ENCODE measurements around the gene RGP1.

RGP1 gene

DNA sequence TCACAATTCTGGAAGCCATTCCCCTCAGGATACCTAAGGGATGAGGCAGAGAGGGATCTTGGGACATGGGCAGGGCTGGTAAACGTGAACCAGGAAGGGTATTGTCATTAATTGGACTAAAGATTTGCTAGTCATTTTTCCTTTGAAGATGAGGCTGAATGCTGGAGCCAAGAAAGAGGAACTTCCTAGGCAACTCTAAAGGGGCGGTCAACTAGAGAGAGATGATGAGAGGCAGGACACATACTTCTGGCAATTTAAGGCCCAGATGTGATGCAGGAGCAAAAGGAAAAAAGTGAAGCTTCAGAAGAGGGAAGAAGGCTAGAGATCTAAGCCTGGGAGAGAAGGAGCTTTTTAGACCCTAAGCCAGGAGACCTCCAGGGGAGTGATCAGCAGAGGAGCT is 5.6 kb upstream of the RGP1 start:
- DNase-seq (ENCODE audit: low read depth in 2 of 3, low spot score in 2 of 3): no peak

DNA sequence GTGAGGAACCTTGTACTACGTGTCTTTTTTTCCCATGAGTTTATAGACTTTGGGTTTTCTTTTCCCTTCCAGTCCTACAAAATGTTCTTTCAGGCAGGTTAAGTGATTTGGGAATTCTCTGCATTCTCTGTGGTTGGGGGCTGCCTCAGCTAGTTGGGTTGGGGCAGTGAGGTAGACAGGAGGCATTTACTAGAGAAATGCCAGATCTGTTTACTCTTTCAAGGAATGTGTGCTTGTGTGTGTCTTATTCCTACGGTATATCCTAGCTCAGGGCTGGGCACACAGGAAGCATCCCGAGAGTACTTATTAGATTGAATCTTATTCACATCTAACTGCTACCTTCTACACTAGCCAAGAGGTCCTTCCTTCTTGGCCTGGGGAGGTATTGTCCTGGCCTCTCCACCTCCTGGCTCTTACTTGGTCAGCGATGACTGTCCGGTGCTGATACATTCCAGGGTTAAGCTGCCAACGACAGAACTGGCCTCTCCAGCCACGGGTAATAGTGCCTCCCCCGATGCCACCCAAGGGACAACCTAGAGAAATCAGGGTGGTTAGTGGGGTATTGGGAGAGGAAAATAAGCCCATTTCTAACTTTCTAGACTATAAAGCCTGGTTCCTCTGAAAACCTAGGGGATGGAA is 5.1 kb upstream of the RGP1 start:
- no peak for DNase-seq (ENCODE audit: low read depth in 2 of 3, low spot score in 2 of 3)

DNA sequence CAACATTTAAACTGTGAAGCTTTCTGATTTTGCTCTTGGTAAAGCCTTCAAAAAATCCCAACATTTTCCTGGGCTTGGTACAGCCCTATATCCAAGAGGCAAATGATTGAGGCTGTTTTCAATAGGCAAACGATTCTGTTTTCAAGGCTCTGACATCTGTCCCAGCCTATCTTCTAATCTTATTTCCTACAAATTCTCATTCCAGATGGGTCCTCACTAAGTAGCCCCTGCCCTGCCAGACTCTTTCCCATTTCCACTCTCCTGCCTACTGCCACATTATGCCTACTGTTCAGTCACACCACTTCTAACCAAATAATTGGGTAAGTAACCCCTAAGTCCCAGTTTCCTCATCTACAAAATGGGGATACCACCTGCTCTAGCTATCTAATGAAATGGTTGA is 3.5 kb upstream of the RGP1 start:
- DNase-seq (ENCODE audit: low read depth in 2 of 3, low spot score in 2 of 3): no peak

DNA sequence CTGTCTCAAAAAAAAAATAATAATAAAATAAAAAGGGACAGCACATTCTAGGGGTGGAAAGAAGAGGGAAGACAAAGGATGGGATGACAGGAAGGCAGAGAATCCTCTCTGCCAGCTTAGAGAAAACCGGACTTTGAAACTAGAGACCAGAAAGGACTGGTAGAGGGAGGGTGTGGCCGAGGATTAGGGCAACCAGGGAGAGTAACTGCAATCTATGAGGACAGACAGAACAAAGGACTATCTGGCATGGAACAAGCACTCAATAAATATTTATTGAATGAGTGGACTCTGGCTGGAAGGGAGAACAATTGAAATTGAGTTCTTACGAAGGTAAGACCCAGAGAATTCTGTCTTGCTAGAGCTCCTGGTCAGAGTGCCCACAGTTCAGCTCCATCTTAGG is 2.5 kb upstream of the RGP1 start:
- no peak for DNase-seq (ENCODE audit: low read depth in 2 of 3, low spot score in 2 of 3)

DNA sequence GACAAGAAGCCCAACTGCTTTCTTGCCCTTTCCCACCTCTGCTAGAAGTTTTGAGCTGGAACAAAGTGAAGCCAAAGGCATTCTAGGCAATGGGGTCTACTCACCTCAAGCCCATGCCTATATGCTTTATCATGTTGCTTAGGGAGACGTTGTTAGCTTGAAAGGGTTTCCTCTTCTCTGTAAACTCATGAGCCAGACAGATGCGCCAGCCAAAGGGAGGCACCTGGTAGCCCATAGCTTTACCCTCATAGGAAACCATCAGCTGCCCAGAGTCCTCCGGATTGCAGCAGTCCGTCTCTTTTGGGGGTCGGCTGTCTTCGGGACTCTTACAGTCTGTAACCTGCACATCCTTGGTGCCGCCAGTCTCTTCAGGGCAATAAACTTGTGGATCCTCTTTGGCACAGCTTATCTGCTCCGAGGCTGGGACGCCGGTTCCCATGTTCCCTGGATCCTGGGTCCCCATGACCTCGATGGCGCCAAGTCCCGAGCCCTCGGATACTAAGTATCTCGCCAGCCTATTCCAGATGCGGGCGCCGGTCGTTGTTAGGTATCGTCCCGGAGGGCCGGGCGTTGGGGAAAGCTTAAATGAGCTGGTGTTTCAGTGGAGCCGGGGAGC is 737 bp upstream of the RGP1 start:
- no peak for DNase-seq (ENCODE audit: low read depth in 2 of 3, low spot score in 2 of 3)

DNA sequence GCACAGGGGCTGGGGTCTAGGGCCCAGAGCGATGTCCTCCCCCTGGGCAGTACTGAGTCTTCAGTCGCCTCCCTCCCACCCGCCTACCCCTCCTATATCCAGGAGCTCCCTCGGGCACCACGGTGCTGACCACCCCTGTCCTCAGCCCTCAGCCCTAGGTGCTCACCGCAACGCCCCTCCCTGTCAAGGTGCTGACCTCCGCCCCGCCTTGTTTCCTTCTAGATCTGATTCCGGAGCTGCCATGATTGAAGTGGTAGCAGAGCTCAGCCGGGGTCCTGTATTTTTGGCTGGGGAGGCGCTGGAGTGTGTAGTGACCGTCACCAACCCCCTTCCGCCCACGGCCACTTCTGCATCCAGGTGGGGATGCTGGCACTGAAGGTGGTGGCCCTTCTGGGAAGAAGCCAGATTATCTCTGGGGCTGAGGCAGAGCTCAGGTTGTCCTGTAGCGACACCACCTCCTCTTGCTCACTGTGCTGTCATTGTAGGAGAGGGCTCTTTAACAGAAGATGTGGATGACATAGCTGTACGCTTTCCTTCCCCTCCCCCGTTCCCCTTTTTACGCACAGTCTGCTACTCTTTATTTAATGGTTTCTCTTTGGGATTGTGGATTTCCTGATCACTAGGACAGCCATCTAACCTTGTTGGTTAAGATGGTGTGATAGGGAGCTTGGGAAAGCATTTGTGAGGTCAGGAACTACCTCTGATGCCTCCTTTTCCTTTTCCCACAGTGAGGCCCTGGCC is 598 bp downstream of the RGP1 start:
- DNase-seq (ENCODE audit: low read depth in 2 of 3, low spot score in 2 of 3): no peak

DNA sequence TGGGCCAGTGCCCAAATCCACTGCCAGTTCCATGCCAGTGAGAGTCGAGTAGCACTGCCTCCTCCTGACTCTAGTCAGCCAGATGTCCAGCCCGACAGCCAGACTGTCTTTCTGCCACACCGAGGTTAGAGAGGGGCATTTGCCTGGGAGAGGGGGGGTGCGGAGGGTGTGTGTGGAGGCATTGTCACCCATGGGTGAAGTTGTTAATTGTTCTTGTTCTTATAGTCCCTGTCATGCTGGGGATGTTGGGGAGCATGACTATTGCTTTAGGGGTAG is 1.1 kb downstream of the RGP1 start:
- DNase-seq (ENCODE audit: low read depth in 2 of 3, low spot score in 2 of 3): no peak

DNA sequence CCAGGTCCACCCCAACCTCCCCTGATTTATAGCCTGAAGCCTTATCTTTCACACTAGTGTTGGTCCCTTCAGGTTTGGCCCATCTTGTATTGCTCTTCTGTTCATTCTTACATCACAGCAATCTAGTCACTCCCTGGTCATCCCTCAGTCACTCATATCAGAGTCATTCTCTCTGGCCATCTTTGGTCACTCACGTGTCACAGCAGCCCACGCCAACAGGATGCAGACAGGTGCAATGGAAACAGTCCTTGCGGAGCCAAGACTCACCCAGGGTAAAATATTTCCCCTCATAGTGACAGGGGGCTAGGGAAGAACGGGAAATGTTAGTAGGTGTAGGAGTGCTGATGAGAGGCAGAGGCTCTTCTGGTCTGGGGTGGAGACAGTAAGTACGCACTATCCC is 4.4 kb downstream of the RGP1 start:
- no peak for DNase-seq (ENCODE audit: low read depth in 2 of 3, low spot score in 2 of 3)

DNA sequence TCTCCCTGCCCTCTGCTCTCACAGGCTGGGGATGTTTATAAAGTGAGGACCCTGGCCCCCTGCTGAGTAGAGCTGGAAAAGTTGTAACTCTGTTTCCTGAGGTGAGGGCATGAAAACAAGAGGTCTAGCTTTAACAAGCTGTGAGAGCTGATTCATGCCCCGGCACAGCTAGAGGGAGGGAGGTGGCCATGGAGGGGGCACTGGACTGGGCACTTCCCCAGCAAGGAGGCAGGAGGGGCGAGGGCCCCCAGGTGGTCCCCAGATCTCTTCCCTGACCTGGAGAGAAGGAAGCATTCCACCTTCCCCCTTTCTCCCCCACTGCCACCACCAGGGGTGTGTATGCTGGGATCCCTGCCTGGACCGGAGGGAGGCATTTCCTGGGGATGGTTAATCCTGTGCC is 5.2 kb downstream of the RGP1 start, which contains the start of gene MSMP:
Gene MSMP, minus strand, starts transcription at position 13 of the 400 bp plus-strand sequence. CDS start 147 bp downstream, outside the sequence.
- DNase-seq (ENCODE audit: low read depth in 2 of 3, low spot score in 2 of 3): no peak

DNA sequence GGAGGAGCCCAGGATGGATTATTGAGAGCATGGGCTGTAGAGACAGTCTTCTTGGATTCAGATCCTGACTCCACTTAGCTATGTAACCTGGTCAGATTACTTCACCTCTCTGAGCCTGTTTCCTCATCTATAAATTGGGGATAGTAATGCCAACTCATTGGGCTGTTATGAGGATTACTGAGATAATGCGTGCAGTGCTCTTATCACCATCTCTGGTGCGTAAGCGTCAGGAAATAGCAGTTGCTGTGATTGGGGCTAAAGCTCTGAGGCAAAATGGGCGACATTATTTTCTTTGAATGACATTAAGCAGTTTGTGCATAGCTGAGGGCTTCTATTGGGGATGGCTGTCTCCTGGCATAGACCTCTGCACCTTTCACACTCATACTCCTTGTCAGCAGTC is 6.0 kb downstream of the RGP1 start:
- no peak for DNase-seq (ENCODE audit: low read depth in 2 of 3, low spot score in 2 of 3)

DNA sequence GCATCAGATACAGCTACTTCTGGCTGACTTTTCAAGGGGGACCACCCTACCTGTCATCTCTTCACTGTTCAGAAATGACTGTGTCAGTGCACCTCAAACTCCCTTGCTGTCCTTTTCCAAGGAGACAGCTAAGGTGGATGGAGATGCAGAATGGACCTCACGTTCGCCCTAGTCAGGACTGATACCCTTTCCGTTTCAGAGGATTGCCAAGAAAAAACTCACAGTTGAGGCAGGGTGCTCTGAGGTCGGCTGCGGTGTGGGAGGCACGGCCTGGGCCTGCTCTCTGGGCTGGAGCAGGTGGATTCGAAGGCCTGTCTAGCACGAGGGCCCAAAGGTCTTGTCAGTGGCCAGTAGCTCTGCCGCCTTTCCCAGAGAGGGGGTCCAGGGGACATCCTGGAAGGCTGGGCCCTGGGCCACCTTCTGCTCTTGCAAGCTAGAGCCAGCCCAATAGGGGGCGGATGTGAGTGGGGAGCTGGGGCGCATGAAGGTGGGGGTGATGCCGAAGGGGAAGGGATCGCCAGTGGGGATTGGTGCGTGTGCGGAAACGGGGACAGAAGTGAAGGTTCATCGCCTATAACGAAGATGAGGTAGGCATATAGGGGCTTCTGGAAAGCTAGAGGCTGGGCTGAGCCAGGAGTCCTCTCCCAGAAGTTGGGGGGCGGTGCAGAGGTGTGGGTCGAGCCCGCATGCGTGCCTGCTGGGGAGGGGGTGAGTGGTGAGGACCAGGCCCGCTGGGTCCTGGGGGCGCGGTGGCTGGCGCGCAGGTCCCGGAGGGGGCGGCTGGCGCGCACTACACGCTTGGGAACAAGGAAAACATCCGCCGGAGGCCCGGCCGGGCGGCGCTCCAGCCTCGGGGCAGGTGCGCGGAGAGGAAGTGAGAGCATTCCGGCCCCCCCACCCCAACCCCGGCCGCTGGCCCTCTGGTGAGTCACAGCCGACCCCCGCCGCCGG is 7.5 kb downstream of the RGP1 start:
- peak in 2 of 3 experiments; percentile 59 to 60 for DNase-seq (ENCODE audit: low read depth in 2 of 3, low spot score in 2 of 3)

DNA sequence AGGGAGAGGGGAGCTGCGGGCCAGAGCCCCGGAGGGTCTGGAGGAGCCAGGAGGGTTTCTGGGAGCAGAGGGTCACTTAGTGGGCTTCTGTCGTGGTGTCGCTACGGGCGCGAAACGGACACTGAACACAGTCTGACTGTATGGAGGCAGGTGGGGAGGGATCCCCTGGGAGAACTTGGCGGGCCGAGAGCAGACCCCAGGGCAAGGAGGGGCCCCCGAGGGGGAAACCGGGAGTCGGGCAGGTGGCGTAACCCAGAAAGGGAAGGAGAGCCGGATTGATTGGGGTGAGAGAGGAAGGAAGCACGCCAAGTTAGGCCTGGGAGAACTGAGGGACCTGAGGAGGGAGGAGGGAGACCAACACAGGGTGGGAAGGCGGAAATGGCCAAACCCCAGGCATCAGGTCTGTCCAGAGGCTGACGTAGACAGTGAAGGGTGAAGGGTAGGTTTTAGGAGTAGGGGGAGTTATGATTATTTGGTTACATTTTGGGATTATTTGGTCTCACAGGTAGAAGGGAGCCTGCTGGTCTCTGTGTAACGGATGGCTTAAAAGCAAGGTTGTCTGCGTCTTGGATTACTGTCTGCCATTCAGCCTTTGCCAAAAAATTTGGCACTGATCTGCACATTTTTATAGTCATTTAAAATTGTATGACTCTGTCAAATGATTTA is 8.3 kb downstream of the RGP1 start:
- no peak for DNase-seq (ENCODE audit: low read depth in 2 of 3, low spot score in 2 of 3)

DNA sequence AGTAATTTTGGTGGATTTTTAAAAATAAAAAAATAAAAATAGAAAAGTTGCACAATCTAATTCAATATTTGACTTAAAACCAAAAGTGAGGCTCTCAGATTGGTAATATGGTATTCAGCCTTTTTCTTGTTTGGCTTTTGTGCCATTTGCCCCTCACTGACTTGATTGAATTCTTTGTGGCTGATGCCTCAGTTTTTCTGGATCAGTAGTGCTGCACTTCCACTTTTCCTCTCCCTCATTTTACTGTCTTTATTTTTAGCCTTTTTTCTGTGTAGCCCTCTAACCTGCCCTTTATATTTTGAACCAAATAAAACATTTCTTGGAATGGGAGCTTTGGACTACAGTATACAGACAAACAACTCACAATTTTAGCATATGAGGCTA is 8.8 kb downstream of the RGP1 start:
- DNase-seq (ENCODE audit: low read depth in 2 of 3, low spot score in 2 of 3): no peak

DNA sequence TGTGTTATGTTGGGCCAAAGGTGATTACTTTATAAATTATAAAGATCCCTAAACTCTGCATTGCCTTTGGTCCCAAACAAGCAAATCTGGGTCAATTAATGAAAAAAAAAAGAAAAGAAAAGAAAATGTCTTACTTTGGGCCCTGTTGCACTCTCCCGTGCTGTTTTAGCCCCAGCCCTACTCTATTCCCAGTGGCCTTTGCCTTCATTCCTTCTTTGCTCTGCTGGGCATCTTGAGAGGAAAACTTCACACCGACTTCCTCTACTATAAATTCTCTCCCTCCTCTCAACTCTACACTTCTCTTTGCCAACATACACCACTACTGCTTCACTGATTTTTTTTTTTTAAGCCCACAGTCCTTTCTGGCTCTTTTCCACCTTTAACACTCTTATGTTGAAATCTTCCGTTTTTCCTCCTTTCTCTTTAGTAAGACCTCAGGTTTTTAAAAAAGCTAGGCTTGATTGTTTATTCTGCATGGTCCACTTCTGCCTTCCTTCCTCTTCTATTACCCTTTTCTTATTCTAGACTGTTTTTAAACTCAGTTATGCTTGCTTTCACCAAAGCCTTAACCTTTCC is 9.5 kb downstream of the RGP1 start:
- no peak for DNase-seq (ENCODE audit: low read depth in 2 of 3, low spot score in 2 of 3)

DNA sequence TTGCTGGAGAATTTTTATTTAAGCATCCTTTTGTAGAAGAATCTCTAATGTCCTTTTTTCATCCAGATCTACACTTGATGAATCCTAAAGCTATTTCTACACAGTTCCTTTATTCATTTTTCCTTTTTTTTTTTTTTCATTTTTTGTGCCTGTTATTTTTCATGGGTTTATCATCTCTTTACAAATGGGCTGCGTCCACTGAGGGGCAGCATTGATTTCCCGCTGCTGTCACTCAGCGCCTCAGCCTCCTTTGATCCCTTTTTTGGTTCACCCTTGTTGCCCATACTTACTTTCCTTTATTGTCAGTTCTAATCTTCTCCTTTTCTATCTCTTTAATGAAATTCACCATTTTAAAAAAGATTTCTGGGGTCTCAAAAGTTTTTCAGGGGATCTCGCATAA is 10.7 kb downstream of the RGP1 start:
- no peak for DNase-seq (ENCODE audit: low read depth in 2 of 3, low spot score in 2 of 3)

DNA sequence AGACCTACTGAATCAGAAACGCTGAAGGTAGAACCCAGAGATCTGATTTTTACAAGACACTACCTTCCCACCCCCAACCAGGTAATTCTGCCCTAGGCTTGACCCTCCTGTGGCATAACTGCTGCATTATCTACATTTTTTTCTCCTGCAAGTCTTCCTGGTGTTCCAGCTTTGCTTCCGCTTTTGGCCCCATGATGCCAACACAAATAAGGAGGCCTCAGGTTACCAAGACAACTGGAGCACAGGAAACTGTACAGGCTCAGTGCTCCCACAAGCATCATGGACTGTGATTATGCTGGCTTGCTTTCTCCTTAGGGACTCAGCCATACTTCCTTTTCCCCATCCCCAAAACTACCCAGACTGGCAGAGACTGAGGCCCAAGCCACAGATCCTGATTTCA is 11.6 kb downstream of the RGP1 start:
- DNase-seq (ENCODE audit: low read depth in 2 of 3, low spot score in 2 of 3): no peak

DNA sequence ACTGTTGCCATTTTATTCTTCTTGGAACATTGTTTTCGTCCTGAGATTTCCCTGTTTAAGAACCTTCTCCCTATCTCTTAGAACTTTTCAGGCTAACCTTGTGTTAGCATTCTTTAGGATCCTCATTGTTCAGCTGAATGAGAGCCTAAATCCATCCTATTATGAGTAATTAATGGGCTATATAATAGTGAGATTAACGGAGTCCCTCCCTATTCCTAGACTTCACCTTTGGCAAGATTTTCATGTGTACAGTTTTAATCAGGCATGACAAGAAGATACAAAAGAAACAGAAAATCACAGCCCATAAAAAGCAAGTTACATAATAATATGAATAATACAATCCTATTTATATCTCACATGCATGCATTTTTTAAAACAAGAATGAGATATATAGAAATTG is 14.1 kb downstream of the RGP1 start:
- DNase-seq (ENCODE audit: low read depth in 2 of 3, low spot score in 2 of 3): no peak

DNA sequence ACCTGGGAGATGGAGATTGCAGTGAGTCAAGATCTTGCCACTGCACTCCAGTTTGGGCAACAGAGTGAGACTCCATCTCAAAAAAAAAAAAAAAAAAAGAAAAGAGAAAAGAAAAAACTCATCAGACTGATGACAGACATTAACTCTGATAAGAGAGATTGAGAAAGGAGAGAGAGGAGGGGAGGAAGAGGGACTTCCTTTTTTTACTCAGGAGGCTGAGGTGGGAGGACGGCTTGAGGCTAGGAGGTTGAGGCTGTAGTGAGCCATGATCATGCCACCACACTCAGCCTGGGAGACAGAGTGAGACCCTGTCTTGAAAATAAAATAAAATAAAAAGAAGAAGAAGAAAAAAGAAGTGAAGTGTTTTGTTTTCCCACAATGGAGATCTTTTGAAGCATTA is 14.7 kb downstream of the RGP1 start:
- DNase-seq (ENCODE audit: low read depth in 2 of 3, low spot score in 2 of 3): no peak

DNA sequence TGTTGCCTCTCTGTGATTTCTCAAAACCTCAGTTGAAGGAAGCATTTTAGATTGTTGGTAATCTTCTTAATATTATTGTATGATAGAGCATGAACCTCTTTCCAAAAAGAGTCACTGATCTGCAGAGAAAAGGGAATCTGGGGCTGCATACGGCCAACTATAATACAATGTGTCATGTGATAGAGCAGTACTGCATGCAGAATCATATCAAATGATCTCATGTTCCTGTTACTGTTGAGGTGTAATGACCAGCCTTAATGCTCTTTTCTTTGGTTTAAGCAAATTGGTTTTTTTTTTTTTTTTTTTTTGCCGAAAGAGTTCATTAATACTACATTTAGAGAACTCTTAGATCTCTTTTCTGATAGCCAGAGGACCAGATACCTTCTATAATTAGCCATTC is 17.9 kb downstream of the RGP1 start:
- no peak for DNase-seq (ENCODE audit: low read depth in 2 of 3, low spot score in 2 of 3)

DNA sequence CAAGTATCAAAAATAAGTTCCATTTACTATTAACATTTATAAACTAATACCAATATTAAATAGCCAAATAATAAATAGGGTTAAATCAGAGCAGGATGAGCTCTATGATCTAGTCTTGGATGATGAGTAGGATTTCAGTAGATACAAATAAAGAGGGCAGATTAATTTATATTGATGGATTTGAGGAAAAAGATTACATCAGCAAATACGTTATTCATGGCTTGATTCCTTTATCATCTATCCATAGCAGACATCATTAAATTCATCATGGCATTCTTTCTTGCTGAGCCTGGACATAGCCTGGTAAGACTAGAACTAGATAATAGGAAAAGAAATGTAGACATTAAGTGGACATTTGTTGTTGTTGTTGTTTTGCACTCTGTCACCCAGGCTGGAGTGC is 18.4 kb downstream of the RGP1 start:
- DNase-seq (ENCODE audit: low read depth in 2 of 3, low spot score in 2 of 3): no peak

DNA sequence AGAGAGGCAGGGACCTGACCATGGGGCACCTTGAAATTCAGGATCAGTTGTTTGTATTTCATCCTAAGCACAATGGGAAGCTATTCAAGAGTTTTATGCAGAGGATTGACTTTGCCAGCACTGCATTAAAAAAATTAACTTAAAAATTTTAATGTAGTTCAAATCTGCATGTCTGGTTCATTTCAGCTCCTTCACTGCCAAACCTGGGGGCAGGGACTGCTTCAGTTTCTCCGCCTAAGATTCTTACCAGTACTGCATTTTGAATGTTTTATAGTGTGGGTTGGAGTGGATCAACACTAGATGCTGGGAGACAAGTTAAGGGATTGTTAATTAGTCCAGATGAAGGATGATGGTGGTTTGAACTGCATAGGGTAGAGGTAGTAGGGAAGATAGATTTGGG is 20.7 kb downstream of the RGP1 start:
- no peak for DNase-seq (ENCODE audit: low read depth in 2 of 3, low spot score in 2 of 3)
